Superior temporal gyrus (tissue), 1 donor: ENCODE measurements around the gene CAMSAP1.
"Not testable (repeated sequence)": the region's sequence is repeated elsewhere in the genome, so short reads cannot be mapped to it uniquely, and the experiment has no call there.

Source experiments
- DNase-seq: peaks from one replicate; pipeline ENCODE4 v3.0.0-alpha.2; 2016; ENCODE audit errors: extremely low spot score

The CAMSAP1 gene

GRCh38 chr9:135907431-135908092 is at the start of gene CAMSAP1:
TSS of gene CAMSAP1 (minus strand) at chr9:135907546. CDS start at chr9:135907159, 387 bp downstream.
- peak; percentile 87 for DNase-seq

DNA sequence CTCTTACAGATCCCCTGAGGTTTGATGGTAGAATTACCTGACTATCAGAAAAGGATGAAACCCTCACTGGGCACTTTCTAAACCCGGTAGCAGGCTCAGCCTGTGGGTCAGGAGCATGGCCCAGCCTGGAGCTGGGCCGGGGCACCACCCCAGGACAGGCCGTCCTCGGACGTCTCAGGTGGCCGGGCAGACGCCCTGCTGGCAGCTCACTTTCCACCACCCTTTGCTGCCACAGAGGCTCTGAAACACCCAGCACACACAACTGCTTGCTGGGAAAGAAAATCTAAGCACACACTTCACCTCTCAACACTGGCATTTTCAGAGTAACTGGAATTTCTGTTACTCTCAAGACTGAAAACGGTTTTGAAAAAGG is 49.4 kb upstream of the CAMSAP1 start:
- no peak for DNase-seq

DNA sequence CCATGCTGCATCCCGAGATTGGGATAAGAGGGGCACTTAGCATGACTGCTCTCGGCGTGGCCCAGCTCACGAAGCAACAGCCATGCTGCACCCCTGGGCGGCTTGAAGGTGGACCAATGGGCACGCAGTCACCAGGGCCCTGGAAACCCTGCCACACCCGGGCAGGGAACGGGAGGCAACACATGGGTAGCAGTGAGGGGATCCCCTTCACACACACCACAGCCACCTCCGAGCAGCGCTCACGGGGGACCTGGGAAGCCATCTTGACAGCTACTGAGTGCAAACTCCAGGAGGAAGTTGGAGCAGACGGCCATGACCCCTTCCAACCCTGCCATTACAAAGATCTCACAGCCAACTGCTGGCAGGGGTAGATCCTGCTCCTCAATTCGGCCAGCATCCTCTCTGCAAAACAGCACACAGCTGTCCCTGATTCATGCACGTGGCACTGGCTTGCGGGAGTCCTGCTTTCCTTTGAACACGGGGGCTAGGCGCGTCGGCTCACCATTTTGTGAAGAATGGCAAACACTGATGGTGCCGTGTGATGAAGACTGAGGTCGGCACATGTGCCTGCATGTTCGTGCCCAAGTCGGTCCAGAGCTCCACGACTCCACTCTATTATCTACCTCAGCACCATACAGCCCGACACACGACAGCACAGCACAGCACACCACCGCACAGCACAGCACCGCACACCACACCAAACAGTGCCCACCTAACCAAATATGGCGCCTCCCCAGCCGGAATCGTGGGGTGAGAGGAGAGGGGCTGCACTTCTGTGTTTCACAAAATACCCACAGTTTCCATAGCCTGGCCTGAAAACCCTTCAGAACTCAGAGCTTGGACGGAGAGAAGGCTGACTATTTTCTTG is 48.8 kb upstream of the CAMSAP1 start:
- no peak for DNase-seq

- no peak for DNase-seq
Observed at GRCh38 chr9:135952664-135953206, 45.4 kb upstream of the CAMSAP1 start.

DNA sequence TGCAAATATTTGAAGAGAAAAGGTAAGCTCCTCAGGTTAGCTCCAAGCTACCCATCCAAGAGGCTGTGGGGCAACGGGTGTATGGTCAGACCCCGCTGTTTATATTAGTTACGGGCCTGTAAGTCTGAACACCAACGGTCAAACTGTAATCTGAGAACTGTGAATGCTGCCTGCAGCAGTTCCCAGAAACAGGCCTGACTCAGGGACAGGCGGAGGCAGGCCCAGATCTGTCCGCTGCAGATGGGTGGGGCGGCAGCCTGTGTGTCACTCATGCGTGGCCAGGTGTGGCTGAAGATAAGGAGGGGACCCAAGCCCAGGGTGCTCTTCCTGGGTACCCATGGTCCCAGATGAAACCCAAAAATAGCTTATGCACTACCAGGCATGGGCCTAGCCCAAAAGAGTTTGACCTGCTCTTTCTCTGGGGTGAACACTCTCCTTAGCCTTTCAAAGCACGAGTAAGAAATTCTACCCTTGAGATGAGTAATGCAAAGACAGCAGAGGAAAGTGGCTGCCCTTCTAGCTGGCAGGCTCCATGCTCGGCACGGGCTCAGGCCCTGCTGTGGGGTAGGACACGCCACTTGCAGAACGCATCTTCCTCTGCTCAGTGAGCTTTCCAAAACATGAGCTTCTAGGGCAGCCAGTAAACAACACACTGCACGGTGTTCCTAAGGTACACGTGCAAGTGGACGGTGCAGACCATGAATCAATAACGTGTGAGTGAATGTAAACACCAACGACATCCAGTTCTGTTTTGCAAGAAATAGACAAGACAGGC is 44.7 kb upstream of the CAMSAP1 start:
- DNase-seq: no peak

GRCh38 chr9:135951310-135951709 is 44.0 kb upstream of the CAMSAP1 start:
- DNase-seq: not testable (repeated sequence)

DNA sequence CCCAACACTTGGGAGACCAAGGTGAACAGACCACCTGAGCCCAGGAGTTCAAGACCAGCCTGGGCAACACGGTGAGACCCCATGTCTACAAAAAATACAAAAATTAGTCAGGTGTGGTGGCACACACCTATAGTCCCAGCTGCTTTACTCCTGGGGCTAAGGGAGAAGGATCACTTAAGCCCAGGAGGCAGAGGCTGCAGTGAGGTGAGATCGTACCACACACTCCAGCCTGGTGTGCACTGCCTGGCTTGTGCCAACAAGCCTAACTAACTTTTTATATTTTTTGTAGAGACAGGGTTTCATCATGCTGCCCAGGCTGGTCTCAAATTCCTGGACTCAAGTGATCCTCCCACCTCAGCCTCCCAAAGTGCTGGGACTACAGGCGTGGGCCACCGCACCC is 43.5 kb upstream of the CAMSAP1 start:
- not testable (repeated sequence) for DNase-seq

DNA sequence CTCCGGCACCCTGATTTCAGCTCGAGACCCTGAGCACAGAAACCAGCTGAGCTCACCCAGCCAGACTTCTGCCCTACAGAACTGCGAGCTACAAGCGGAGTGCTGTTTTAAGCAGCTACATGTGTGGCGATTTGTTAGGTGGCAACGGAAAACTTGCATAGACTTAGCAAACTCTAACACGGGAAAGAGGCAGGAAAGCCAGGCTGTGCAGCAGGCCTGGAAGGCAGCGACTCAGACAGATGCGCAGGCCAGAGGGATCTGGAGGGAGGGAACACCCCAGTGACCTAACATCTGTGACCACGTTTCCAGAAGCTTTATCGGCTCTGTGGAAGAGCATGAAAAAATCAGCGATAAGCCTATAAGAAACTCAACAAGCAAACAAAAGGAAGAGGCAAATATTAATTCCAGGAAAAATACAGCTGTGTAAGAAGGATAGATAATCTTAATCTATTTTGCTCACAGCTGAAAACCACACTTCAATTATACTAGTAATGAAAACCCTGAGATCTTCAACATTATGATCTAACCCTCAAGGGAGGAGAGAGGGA is 42.9 kb upstream of the CAMSAP1 start:
- DNase-seq: no peak

DNA sequence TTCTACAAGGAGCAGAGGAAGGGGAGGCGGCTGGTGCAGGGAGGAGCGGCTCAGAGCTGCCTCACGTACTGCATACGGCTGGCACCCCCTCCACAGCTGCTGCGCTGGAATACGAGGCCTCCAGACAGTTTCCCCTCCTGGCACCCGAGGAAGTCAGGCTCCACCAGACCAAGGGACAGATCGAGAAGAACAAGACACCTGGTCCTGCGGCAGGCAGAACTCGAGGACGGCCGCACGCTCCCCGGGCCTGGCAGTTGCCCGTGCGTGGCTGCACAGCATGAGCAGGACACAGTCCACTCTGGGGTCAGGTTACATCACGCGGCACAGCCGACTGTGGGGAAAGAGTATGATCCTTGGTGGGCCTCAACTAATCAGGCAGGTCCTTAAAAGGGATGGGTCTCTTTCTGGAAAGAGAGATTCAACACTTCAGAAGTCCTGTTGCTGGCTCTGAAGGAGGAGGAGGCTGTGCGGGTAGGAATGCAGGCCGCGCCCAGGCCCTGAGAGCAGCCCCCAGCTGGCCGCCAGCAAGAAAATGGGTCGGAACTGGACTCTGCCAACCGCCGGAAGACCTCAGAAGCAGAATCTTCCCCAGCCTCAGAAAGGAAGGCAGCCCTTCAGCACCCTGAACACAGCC is 42.3 kb upstream of the CAMSAP1 start:
- DNase-seq: no peak

- DNase-seq: no peak
Observed at GRCh38 chr9:135948968-135949367, 41.6 kb upstream of the CAMSAP1 start.

DNA sequence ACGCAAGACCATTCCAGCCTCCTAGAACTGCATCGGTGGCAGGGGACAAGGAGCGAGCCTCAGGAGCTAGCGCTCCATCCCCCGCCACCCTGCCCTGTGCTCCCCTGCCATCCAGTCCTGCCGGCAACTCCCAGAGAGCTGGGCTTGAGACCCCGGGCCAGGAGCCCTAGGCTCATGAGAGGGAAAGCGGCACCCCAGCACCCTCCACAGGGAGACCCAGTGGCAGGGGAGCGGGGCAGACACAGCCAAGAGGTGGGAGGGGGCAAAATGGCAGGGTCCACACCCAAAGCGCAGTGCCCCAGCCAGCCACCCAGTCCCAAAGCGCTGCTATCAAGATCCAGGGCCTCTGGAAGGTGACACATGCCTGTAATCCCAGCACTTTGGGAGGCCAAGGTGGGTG is 41.1 kb upstream of the CAMSAP1 start:
- no peak for DNase-seq

GRCh38 chr9:135947582-135947981 is 40.2 kb upstream of the CAMSAP1 start:
- DNase-seq: no peak

DNA sequence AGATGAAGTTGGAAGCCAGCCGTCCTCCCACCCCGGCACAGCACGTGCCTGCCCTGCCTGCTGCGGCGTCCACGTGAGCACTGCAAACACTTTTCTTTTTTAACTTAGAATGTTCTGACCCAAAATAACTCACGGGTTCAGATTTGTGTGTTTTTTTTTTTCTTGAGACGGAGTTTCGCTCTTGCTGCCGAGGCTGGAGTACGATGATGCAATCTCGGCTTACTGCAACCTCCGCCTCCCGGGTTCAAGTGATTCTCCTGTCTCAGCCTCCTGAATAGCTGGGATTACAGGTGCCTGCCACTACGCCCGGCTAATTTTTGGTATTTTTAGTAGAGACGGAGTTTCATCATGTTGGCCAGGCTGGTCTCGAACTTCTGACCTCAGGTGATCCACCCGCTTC is 39.8 kb upstream of the CAMSAP1 start:
- not testable (repeated sequence) for DNase-seq

GRCh38 chr9:135946392-135946994 is 39.1 kb upstream of the CAMSAP1 start:
- DNase-seq: no peak

DNA sequence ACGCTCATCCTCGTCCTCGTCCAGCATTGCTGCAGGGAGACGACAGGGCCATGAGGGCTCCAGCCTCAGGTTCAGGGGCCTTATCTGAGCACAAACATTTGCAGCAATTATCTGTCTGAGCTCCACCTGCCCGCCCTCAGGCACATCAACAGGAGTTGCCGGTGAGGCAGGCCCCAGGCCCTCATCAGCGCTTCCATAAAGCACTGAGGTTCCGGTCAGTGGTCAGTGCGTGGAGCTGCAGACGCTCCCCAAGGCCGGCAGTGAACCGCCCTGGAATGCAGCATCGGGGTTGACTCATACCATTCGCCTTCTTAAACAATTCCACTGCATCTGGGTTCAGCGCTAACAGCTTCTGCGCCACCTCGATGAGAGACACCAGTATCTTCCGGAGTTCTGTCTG is 38.6 kb upstream of the CAMSAP1 start:
- no peak for DNase-seq

GRCh38 chr9:135944444-135945252 is 37.3 kb upstream of the CAMSAP1 start:
- no peak for DNase-seq

GRCh38 chr9:135943604-135944003 is 36.3 kb upstream of the CAMSAP1 start:
- not testable (repeated sequence) for DNase-seq

- no peak for DNase-seq
Observed at GRCh38 chr9:135941288-135941995, 34.1 kb upstream of the CAMSAP1 start.
